HG02571 (cell line): ENCODE data around the gene CELSR1.
"Not testable (repeated sequence)": the region's sequence is repeated elsewhere in the genome, so short reads cannot be mapped to it uniquely, and the experiment has no call there.

Source experiments
- ATAC-seq: cut with Tn5 transposase; IDR thresholded peaks from one replicate; pipeline ENCODE4 v1.9.1; 2021; ENCODE audit warnings: mild to moderate bottlenecking, moderate library complexity; ENCODE audit not compliant: unreplicated experiment

The CELSR1 gene

DNA sequence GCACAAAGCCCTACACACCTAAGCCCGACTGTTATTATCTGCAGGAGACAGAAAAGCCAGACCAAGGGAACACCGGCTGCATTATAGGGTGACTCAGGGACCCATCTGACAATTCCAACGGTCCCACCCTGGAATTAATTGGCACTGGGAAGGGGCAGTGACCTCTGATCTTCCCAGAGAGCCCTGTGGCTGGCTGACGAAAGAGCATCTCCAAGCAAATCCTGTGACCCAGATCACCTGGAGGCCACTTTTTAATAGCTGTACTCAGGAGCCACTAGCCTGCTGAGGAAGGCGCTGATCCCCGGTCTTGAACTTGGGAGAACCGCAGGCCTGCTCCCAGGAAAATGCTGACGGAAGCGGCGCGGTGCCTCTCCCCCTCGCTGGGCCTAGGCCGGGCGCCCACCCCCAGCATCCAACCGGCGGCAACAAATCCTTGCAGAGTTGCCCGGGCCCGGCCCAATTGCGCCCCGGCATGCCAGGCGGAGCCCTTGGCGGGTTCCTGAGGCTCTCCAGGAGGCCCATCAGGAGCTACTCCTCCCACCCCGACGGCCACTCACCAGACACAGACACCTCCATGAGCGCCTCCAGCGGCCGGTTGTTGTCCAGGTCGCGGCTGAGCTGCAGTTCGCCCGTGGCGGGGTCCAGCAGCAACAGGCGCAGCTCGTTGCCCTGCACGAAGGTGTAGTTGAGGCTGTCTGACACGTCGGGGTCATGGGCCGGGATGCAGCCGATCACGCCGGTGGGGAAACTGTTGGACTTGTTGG, 4.2 kb downstream of the CELSR1 start:
- ATAC-seq = no peak

DNA sequence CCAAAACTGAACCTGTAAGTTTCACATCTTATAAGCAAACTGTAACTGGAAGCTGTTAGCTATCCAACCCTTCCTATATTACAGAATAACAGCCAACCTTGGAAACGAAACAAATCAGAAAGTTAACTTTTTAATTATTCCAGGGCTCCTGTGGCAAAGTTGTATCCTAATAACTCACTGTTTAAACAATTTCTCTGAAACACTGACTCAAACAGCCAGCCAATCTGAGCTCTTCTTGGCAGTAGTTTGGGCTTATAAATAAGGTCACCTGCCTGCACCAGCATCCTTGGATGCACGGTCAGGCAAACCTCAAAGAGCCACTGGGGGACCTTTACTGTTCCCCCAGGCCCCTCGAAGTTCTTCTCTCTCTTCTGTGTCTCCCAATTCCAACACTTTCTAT, 5.0 kb downstream of the CELSR1 start:
- ATAC-seq = no peak

DNA sequence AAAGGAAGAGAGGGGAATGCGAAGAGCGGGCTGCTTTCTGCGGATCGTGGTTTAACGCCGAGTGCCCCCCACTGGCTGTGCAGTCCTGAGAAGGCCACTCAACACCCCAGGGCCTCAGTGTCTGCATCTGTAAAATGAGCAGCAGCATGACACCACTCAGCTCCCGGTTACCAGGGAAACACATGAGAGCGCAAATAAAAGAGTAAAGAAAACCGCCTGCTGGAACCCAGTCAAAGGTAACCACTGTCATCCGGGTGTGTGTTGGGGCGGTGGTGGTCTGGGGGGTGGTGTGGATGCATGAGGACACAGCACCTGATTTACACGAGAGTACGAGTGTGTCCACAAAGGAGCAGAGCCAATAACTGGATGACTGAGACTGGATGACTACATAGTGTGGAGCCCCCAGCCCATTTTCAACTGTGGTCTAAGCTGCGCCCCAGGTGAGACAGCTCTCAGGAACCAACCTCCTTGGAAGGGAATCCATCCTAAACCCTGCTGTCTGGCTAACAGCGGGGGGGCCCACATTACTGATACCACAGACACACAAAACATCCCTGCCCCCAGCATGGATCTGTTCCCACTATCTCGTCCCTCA, 5.7 kb downstream of the CELSR1 start:
- no peak for ATAC-seq

DNA sequence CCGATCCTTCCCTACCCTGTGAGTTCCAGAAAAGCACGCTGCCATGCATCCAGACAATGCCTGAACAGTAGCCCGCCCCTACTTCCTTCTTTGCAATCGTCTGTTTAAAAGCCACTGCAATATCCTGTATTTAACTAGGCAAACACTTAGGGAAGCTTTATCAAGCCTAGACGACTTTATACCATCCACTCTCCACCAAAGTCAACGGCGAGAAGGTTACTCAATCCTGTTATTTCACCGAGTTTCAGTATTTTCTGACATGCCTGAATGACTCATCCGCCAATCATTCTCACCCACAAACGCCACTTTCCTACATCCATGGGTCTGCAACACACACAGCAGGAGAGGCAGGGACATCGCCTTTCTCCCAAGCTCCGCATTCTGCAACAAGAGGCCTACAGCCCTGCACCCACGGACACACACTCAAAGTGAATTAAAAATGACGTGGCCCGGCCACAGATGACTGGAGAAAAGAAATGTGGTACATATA, 9.3 kb downstream of the CELSR1 start:
- ATAC-seq = no peak

- no peak for ATAC-seq
Measured at GRCh38 chr22:46526244-46526839, 11.1 kb downstream of the CELSR1 start.

GRCh38 chr22:46525389-46526243, 11.8 kb downstream of the CELSR1 start:
- no peak for ATAC-seq

DNA sequence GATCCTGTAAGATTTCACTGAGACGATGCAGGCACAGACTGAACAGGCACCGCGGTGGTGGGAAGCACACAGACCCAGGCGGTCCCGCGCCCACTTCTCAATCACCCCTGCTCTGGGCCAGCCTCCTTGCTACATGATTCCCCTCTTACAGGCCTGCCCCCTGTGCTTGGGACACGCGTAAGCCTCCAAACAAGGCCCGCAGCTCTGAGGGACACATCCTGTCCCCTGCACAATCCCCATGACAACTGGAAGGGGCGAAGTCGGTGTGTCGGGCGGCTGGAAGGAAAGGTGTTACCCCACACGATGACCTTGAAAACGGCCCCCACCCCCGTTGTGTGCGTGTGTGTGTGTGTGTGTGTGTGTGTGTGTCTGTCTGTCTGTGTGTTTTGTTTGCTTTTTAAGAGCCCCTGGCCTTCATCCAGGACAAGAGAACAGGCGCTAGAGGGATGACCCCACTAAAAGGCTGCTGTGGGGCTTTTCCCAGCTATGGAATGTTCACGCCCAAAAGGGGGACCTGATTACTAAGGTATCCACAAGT, 13.1 kb downstream of the CELSR1 start:
- ATAC-seq = no peak

- no peak for ATAC-seq
Measured at GRCh38 chr22:46522797-46523196, 14.6 kb downstream of the CELSR1 start.

DNA sequence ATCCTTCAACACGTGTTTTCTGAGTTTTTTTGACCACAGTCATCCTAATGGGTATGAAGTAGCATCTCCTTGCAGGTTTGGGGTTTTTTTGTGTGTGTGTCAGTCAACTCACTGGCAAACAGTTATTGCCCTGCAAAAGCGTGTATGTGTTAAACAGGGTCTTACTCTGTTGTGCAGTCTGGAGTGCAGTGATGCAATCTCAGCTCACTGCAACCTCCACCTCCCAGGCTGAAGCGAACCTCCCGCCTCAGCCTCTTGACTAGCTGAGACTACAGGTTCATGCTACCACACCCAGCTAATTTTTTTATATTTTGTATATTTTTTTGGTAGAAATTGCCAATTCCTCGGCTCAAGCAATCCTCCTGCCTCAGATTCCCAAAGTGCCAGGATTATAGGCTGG, 15.4 kb downstream of the CELSR1 start:
- ATAC-seq = no peak

DNA sequence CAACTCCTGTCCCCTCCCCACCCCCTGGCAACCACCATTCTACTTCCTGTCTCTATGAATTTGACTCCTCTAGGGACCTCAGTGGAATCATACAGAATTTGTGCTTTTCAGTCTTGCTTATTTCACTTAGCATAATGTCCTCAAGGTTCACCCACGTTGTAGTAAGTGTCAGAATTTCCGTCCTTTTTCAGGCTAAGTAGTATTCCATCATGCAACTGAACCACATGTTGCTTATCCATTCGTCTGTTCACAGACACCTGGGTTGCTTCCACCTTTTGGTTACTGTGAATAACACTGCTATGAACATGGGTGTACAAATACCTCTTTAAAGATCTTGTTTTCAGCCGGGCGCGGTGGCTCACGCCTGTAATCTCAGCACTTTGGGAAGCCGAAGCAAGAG, 16.5 kb downstream of the CELSR1 start:
- ATAC-seq = no peak

- ATAC-seq = no peak
Measured at GRCh38 chr22:46519377-46519776, 18.0 kb downstream of the CELSR1 start.

DNA sequence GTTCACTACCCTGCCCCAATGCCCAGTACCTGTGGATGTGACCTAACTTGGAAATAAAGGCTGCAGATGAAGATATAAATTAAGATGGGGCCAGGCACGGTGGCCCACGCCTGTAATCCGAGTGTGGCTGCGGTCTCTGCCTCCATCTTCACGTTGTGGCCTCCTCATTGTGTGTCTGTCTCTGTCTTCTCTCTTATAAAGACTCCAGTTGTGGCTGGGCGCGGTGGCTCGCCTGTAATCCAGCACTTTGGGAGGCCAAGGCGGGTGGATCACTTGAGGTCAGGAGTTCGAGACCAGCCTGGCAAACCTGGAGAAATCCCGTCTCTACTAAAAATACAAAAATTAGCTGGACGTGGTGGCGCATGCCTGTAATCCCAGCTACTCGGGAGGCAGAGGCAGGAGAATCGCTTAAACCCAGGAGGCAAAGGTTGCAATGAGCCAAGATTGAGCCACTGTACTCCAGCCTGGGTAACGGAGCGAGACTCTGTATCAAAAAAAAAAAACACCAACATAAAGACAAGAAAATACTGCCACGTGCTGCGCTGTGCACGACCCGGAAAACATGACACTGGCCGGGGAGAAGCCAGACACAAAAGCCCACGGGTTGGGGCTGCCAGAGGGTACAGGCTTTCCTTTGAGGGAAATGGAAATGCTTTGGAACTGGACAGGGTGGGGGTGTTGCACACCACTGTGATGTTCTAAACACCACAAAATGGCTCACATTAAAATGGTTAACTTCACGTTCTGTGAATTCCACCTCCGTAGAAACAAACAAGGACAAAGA, 18.7 kb downstream of the CELSR1 start:
- ATAC-seq = no peak

GRCh38 chr22:46518038-46518437, 19.4 kb downstream of the CELSR1 start:
- ATAC-seq = no peak

- ATAC-seq = no peak
Measured at GRCh38 chr22:46517255-46517761, 20.1 kb downstream of the CELSR1 start.

DNA sequence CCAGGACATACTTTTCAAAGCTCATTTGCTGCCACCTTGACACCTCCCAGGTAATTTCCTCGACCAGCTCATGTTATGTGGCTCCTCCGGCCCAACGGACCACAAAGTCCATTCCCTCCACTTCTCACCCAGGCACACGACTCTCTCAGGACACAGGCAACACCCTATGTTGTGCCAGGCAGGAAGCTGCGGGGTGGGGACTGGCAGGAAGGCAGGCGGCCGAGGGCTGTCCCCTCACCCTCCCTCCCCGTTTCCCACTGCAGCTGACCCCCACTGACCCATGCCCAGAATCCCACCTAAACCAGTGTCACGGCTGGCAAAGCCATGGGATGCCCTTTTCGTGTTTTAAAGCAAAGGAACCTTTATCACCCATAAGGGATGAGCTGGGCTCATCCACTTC, 20.8 kb downstream of the CELSR1 start:
- ATAC-seq = no peak

DNA sequence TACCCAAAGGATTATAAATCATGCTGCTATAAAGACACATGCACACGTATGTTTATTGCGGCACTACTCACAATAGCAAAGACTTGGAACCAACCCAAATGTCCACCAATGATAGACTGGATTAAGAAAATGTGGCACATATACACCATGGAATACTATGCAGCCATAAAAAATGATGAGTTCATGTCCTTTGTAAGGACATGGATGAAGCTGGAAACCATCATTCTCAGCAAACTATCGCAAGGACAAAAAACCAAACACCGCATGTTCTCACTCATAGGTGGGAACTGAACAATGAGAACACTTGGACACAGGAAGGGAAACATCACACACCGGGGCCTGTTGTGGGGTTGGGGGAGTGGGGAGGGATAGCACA, 21.3 kb downstream of the CELSR1 start:
- not testable (repeated sequence) for ATAC-seq

- no peak for ATAC-seq
Measured at GRCh38 chr22:46515208-46516111, 22.0 kb downstream of the CELSR1 start.

DNA sequence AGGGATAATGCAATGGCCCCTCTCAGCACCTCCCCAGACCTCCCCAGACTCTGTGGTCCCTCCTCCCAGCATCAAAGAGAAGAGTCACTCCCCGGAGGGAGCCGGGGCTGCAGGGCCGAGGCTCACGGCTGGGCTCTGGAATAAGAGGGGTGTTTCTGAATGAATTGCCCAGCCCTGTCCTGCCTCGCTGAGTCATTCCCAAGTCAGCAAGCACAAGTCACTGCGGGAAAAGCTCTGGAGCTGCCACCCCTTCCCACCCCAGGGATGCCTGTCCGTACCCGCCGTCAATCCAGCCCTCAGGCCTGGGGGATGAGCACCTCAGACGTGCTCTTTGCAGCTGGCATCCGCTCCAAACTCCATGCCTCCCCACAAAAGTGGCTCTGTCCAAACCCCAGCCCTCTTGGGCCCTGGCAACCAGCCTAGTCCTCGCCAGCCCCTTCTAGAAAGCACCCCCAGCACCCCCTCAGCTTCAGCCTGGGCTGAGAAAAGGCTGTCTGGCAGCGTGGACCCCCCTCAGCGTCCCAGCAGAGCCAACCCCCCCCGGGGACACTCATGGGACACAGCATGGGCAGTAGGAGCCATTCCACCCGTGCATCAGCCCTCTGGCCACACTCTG, 22.7 kb downstream of the CELSR1 start:
- ATAC-seq = no peak
